ENCODE data around the gene CAP2. TPM values are rescaled to one million over a fixed set of nuclear protein-coding genes. Genes with fewer than 3 reads are reported as not detected.

The CAP2 gene
- total RNA-seq, 4 donors from 2014 or later, result 1.4 to 2.9 (median 2.2) TPM

- H3K27ac ChIP-seq, result no peak overlapping the region
- no peak overlapping the region for H3K4me3 ChIP-seq
- no peaks in the 10 kb centered on the region for H3K27me3 ChIP-seq
- TF ChIP-seq EP300 (IDR thresholded peaks at IDR 0.05) (no peak), POLR2A (IDR thresholded peaks at IDR 0.05) (no peak), CTCF (IDR thresholded peaks at IDR 0.05) (no peak)
- H3K9me3 ChIP-seq, result no peaks in the 10 kb centered on the region
- H3K36me3 ChIP-seq, result no peaks in the 10 kb centered on the region
- H3K4me1 ChIP-seq, result no peaks in the 10 kb centered on the region
- no peak for DNase-seq (ENCODE audit: low spot score in 2 of 2)
- 83% methylated on average over 6 of the region's 6 CpGs for WGBS
These were observed 113.1 kb downstream of the CAP2 start for GRCh38 chr6:17506531-17506930.

- Histone ChIP-seq H3K4me1 (no peaks in the 10 kb centered on the region), H3K9me3 (no peaks in the 10 kb centered on the region), H3K36me3 (no peaks in the 10 kb centered on the region), H3K4me3 (no peak overlapping the region), H3K27ac (no peak overlapping the region), H3K27me3 (no peaks in the 10 kb centered on the region)
- 90% methylated on average over 12 of the region's 12 CpGs for WGBS
- DNase-seq (ENCODE audit: low spot score in 2 of 2), result no peak
- TF ChIP-seq CTCF (IDR thresholded peaks at IDR 0.05), result no peak
- no peak for TF ChIP-seq POLR2AphosphoS5 (IDR thresholded peaks at IDR 0.05)
- TF ChIP-seq POLR2A (IDR thresholded peaks at IDR 0.05), result no peak
- no peak for TF ChIP-seq EP300 (IDR thresholded peaks at IDR 0.05)
These were observed 113.6 kb downstream of the CAP2 start for GRCh38 chr6:17506962-17507361.

GRCh38 chr6:17511084-17511483 lies 117.7 kb downstream of the CAP2 start:
- Histone ChIP-seq H3K27me3 (no peaks in the 10 kb centered on the region), H3K36me3 (no peaks in the 10 kb centered on the region), H3K4me1 (no peaks in the 10 kb centered on the region), H3K27ac (no peak overlapping the region), H3K9me3 (no peaks in the 10 kb centered on the region), H3K4me3 (no peak overlapping the region)
- 94% methylated on average over 11 of the region's 11 CpGs for whole genome bisulfite sequencing
- TF ChIP-seq CTCF (IDR thresholded peaks at IDR 0.05) (no peak), EP300 (IDR thresholded peaks at IDR 0.05) (no peak), POLR2AphosphoS5 (IDR thresholded peaks at IDR 0.05) (no peak), POLR2A (IDR thresholded peaks at IDR 0.05) (no peak)
- no peak for DNase-seq (ENCODE audit: low spot score in 2 of 2)

- no peaks in the 10 kb centered on the region for H3K9me3 ChIP-seq
- H3K27me3 ChIP-seq, result no peaks in the 10 kb centered on the region
- TF ChIP-seq CTCF (IDR thresholded peaks at IDR 0.05) (no peak), EP300 (IDR thresholded peaks at IDR 0.05) (no peak), POLR2AphosphoS5 (IDR thresholded peaks at IDR 0.05) (no peak), POLR2A (IDR thresholded peaks at IDR 0.05) (no peak)
- DNase-seq (ENCODE audit: low spot score in 2 of 2), result no peak
- no peaks in the 10 kb centered on the region for H3K36me3 ChIP-seq
- no peak overlapping the region for H3K4me3 ChIP-seq
- 96% methylated on average over 7 of the region's 7 CpGs for WGBS
- H3K27ac ChIP-seq, result no peak overlapping the region
- no peaks in the 10 kb centered on the region for H3K4me1 ChIP-seq
These were observed 118.2 kb downstream of the CAP2 start for GRCh38 chr6:17511580-17511979.

- peak in 1 of 2 donors; percentile 28 for DNase-seq (ENCODE audit: low spot score in 2 of 2)
- Histone ChIP-seq H3K27me3 (no peaks in the 10 kb centered on the region), H3K4me3 (no peak overlapping the region), H3K27ac (no peak overlapping the region), H3K4me1 (no peaks in the 10 kb centered on the region), H3K9me3 (no peaks in the 10 kb centered on the region), H3K36me3 (no peaks in the 10 kb centered on the region)
- WGBS, result 49% methylated on average over 5 of the region's 5 CpGs
- TF ChIP-seq POLR2AphosphoS5 (IDR thresholded peaks at IDR 0.05), result no peak
- no peak for TF ChIP-seq EP300 (IDR thresholded peaks at IDR 0.05)
- TF ChIP-seq CTCF (IDR thresholded peaks at IDR 0.05), result no peak
- no peak for TF ChIP-seq POLR2A (IDR thresholded peaks at IDR 0.05)
These were observed 125.7 kb downstream of the CAP2 start for GRCh38 chr6:17519120-17519519.

All from suprapubic skin (tissue), 4 donors.